NCI-H524 treated with DMSO at 0.1 percent for 48 hours (cell line): ENCODE results near the gene GCNT4.

Experiments used
- DNase-seq: peaks from one replicate; lab custom pipeline; 2025; lab: John Stamatoyannopoulos, UW

The GCNT4 gene

GRCh38 chr5:75016896-75017295, 35.5 kb downstream of the GCNT4 start:
- no peak for DNase-seq

GRCh38 chr5:75012748-75013147, 39.6 kb downstream of the GCNT4 start:
- no peak for DNase-seq

DNA sequence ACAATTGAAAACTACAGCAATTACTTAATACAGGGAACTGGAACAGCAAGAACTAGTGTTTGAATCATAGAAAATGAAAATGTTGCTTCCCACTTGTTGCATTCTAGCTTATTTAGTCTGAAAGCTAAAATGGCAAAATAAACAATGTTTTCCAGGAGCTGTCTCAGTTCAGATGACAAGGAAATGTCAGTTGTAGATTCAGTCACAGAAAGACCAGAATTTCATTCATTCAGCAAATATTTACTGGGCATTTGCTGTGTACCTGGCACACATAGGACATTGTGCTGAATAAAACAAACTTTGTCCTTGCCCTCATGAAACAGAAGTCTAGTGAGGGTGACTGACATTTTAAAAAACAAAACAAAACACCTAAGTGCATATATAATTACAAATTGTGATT, 41.5 kb downstream of the GCNT4 start:
- DNase-seq = no peak

DNA sequence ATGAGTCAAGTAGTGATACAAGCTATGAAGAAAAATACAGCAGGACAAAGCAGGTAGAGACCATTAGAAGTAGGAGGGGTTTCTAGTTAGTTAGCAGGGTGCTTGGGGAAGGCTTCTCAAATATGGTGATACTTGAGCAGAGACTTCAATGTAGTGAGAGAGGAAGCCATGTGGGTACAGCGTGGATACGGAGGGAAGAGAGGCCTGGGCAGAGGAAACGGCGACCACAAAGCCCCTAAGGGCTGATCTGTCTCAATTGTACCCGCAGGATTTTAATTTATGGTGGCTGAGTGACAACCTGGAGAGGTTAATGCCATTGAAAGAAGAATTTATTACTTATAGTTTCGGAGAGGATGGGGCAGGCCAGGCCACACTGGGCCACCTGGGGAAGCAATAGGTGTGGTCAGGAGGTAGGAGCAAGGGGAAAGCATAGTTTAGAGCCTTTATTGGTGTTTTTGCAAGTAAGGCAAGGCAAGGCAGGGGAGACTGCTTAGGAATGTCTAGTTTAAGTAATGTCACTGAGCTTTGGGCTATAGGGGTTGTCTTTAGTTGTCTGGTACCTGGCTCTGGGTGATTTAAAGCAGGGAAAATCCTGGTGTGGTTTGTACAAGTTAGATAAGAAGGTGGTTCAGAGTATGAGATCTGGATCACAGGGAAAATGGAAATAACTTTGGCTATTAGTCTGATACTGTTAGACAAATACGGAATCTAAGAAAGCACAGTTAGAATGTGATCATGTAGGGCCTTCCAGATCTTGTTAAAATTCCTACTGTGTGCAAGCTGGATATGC, 42.6 kb downstream of the GCNT4 start:
- DNase-seq = no peak

- no peak for DNase-seq
Observed at GRCh38 chr5:75006865-75007822, 45.2 kb downstream of the GCNT4 start.

DNA sequence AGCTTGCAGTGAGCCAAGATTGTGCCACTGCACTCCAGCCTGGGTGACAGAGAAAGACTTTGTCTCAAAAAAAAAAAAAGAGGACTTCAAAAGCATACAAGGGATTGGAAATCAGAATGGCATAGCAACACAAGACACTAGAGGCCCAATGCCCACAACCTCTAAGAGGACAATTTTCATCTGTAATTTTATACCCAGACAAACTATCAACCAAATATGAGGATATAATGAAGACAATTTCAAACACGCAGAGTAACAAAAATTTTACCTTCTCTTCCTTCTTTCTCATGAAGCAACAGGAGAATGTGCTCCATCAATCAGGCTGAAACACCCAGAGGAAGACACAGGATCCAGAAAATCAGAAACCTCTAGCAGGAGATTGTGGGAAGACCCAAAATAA, 46.8 kb downstream of the GCNT4 start:
- no peak for DNase-seq
